MM.1S (cell line): Measurements from ENCODE around the gene CRYZL1.

Experiments used
- DNase-seq: peaks from one replicate; pipeline ENCODE4 v3.0.0-alpha.2; 2015
- H2AFZ ChIP-seq: fragments of 300-600 bp; sonication (generic); 2 replicates; pipeline ENCODE4 v1.6.0; 2016; ENCODE audit warnings: antibody characterized with exemption, low read length
- H3F3A ChIP-seq: fragments of 300-600 bp; sonication (generic); 2 replicates; pipeline ENCODE4 v1.6.1; 2016; ENCODE audit warnings: mild to moderate bottlenecking, antibody characterized with exemption, low read length, moderate library complexity, mixed read lengths; ENCODE audit not compliant: insufficient read depth
- H3K27ac ChIP-seq: fragments of 300-600 bp; sonication (generic); 2 replicates; pipeline ENCODE4 v1.5.1; 2016; ENCODE audit warnings: mild to moderate bottlenecking, low read length
- H3K27me3 ChIP-seq: fragments of 300-600 bp; sonication (generic); replicated peaks from 2 replicates; pipeline ENCODE4 v1.6.0; 2016; ENCODE audit warnings: low read length; ENCODE audit not compliant: insufficient read depth
- H3K36me3 ChIP-seq: fragments of 300-600 bp; sonication (generic); replicated peaks from 2 replicates; pipeline ENCODE4 v1.6.1; 2016; ENCODE audit warnings: mild to moderate bottlenecking, low read length, mixed read lengths; ENCODE audit not compliant: insufficient read depth
- H3K4me1 ChIP-seq: fragments of 300-600 bp; sonication (generic); 2 replicates; pipeline ENCODE4 v1.6.1; 2016; ENCODE audit warnings: low read length, mixed read lengths
- H3K4me2 ChIP-seq: fragments of 300-600 bp; sonication (generic); 2 replicates; pipeline ENCODE4 v1.6.0; 2016; ENCODE audit warnings: low read depth, low read length
- H3K4me3 ChIP-seq: fragments of 300-600 bp; sonication (generic); 2 replicates; pipeline ENCODE4 v1.5.1; 2016; ENCODE audit warnings: low read length, mixed read lengths
- H3K79me2 ChIP-seq: fragments of 300-600 bp; sonication (generic); 2 replicates; pipeline ENCODE4 v1.6.1; 2016; ENCODE audit warnings: mixed run types, low read length, mixed read lengths
- H3K9ac ChIP-seq: fragments of 300-600 bp; sonication (generic); 2 replicates; pipeline ENCODE4 v1.6.1; 2016; ENCODE audit warnings: low read length, mixed read lengths
- H3K9me2 ChIP-seq: fragments of 300-600 bp; sonication (generic); replicated peaks from 2 replicates; pipeline ENCODE4 v1.6.1; 2016; ENCODE audit warnings: mild to moderate bottlenecking, low read length, mixed read lengths; ENCODE audit not compliant: insufficient read depth
- H3K9me3 ChIP-seq: fragments of 300-600 bp; sonication (generic); replicated peaks from 2 replicates; pipeline ENCODE4 v1.6.1; 2016; ENCODE audit warnings: mild to moderate bottlenecking, low read length, mixed read lengths; ENCODE audit not compliant: insufficient read depth
- H4K20me1 ChIP-seq: fragments of 300-600 bp; sonication (generic); 2 replicates; pipeline ENCODE4 v1.6.1; 2016; ENCODE audit warnings: mild to moderate bottlenecking, low read length, moderate library complexity, mixed read lengths; ENCODE audit not compliant: insufficient read depth
- EZH2 ChIP-seq: fragments of 300-600 bp; sonication (generic); optimal IDR thresholded peaks from 2 replicates; pipeline ENCODE3; 2017; ENCODE audit warnings: low read depth, mild to moderate bottlenecking, antibody characterized with exemption, low read length, mixed read lengths
- EZH2phosphoT487 ChIP-seq: fragments of 300-600 bp; sonication (generic); IDR thresholded peaks from 2 replicates; pipeline ENCODE4 v1.6.1; 2018; ENCODE audit warnings: antibody characterized with exemption, low read length
- TF ChIP-seq, protein P1 (sequence below): fragments of 300-600 bp; sonication (generic); IDR thresholded peaks from 2 replicates; pipeline ENCODE4 v1.5.1; 2016; ENCODE audit warnings: antibody characterized with exemption, low read length, mixed read lengths

CRYZL1 gene

DNA sequence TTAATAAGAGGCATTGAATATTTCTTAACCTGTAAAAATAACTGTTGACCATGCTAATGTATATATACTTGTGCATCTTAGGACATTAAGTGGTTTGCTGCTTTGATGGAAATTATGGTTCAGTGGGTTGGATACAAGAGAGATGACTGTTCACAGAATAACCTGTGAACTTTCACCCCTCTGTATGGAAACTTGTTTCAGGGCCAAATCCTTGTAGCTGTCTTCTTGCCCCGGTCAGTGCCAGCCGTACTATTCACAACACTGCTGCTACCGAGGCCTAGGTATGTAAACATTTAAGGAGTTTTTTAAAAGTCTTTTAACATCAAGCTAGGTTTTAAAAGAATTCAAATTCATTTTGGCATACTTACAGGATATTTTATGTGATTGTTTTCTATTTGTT is 69.2 kb downstream of the CRYZL1 start:
- peaks cover 68% of the 10 kb centered on the region for H3K79me2 ChIP-seq
- no peaks in the 10 kb centered on the region for H3K9me2 ChIP-seq
- H3K9me3 ChIP-seq = no peaks in the 10 kb centered on the region
- H3K9ac ChIP-seq = no peak overlapping the region
- H2AFZ ChIP-seq = no peak overlapping the region
- no peak overlapping the region for H3K27ac ChIP-seq
- DNase-seq = no peak
- H3K4me2 ChIP-seq = no peak overlapping the region
- no peaks in the 10 kb centered on the region for H3K4me1 ChIP-seq
- H4K20me1 ChIP-seq = peaks cover 14% of the 10 kb centered on the region
- H3F3A ChIP-seq = peaks cover 21% of the 10 kb centered on the region
- H3K36me3 ChIP-seq = peaks cover 27% of the 10 kb centered on the region
- H3K4me3 ChIP-seq = no peak overlapping the region
- H3K27me3 ChIP-seq = no peaks in the 10 kb centered on the region
- no peak for TF ChIP-seq EZH2
- TF ChIP-seq, protein P1, sequence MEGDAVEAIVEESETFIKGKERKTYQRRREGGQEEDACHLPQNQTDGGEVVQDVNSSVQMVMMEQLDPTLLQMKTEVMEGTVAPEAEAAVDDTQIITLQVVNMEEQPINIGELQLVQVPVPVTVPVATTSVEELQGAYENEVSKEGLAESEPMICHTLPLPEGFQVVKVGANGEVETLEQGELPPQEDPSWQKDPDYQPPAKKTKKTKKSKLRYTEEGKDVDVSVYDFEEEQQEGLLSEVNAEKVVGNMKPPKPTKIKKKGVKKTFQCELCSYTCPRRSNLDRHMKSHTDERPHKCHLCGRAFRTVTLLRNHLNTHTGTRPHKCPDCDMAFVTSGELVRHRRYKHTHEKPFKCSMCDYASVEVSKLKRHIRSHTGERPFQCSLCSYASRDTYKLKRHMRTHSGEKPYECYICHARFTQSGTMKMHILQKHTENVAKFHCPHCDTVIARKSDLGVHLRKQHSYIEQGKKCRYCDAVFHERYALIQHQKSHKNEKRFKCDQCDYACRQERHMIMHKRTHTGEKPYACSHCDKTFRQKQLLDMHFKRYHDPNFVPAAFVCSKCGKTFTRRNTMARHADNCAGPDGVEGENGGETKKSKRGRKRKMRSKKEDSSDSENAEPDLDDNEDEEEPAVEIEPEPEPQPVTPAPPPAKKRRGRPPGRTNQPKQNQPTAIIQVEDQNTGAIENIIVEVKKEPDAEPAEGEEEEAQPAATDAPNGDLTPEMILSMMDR = no peak
- TF ChIP-seq EZH2phosphoT487 = no peak

DNA sequence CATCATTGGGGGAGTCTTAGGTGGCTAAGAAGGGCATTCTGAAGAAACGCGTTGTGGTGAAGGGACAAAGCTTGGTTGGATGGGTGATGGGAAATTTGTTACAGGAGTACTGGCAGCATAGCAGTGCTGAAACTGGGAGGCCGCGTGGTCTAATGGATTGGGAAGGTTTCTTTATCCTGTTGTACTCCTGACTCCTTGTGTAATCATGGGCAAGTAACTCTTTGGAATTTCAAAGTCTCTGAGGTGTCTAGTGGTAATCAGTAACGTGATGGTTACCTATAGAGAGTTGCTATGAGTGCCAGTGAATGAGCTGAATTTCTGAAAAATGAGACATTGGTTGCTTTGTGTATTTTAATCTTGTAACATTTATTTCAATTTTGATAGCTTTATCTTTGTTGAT is 71.5 kb downstream of the CRYZL1 start:
- no peaks in the 10 kb centered on the region for H3K4me1 ChIP-seq
- peaks cover 5% of the 10 kb centered on the region for H4K20me1 ChIP-seq
- DNase-seq = no peak
- H3K4me2 ChIP-seq = no peak overlapping the region
- peaks cover 18% of the 10 kb centered on the region for H3F3A ChIP-seq
- TF ChIP-seq EZH2phosphoT487 (no peak), EZH2 (no peak)
- TF ChIP-seq, protein P1 = no peak
- no peaks in the 10 kb centered on the region for H3K27me3 ChIP-seq
- peaks cover 59% of the 10 kb centered on the region for H3K79me2 ChIP-seq
- H3K27ac ChIP-seq = no peak overlapping the region
- H3K9ac ChIP-seq = no peak overlapping the region
- no peak overlapping the region for H2AFZ ChIP-seq
- H3K9me3 ChIP-seq = no peaks in the 10 kb centered on the region
- H3K4me3 ChIP-seq = no peak overlapping the region
- peaks cover 21% of the 10 kb centered on the region for H3K36me3 ChIP-seq
- H3K9me2 ChIP-seq = no peaks in the 10 kb centered on the region

DNA sequence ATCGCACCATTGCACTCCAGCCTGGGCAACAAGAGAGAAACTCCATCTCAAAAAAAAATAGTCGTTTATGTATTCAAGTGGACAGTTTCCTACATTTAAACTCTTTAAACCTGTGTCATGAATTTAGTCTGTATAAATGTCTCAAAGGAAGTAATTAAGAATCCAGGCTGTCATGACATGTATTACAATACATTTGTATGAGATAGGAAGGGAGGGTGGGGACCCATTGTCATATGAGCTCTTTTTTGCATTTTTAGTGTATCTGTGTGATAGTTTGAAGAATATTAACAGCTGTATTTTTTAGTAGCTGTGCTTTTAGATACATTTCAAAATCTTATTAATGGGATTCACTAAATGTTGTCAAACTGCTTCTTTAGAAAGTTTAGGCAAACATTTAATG is 73.1 kb downstream of the CRYZL1 start:
- H4K20me1 ChIP-seq = peaks cover 5% of the 10 kb centered on the region; the same call in 1 of the 2 replicates
- no peaks in the 10 kb centered on the region for H3K9me3 ChIP-seq
- H3K9me2 ChIP-seq = no peaks in the 10 kb centered on the region
- H3K27ac ChIP-seq = no peak overlapping the region
- no peak overlapping the region for H3K4me2 ChIP-seq
- H3K4me1 ChIP-seq = no peaks in the 10 kb centered on the region
- H2AFZ ChIP-seq = no peak overlapping the region
- no peak overlapping the region for H3K9ac ChIP-seq
- peaks cover 18% of the 10 kb centered on the region for H3F3A ChIP-seq
- H3K79me2 ChIP-seq = peaks cover 57% of the 10 kb centered on the region
- H3K27me3 ChIP-seq = no peaks in the 10 kb centered on the region
- H3K36me3 ChIP-seq = peaks cover 22% of the 10 kb centered on the region
- no peak overlapping the region for H3K4me3 ChIP-seq
- TF ChIP-seq, protein P1 = no peak
- TF ChIP-seq EZH2 = no peak
- no peak for TF ChIP-seq EZH2phosphoT487
- no peak for DNase-seq
